ENCODE data around the gene PSMF1. TPM values are rescaled to one million over a fixed set of nuclear protein-coding genes. Genes with fewer than 3 reads are reported as not detected.

Gene PSMF1
- total RNA-seq, 2 donors from 2014 or later: 32.9 to 53.1 TPM

DNA sequence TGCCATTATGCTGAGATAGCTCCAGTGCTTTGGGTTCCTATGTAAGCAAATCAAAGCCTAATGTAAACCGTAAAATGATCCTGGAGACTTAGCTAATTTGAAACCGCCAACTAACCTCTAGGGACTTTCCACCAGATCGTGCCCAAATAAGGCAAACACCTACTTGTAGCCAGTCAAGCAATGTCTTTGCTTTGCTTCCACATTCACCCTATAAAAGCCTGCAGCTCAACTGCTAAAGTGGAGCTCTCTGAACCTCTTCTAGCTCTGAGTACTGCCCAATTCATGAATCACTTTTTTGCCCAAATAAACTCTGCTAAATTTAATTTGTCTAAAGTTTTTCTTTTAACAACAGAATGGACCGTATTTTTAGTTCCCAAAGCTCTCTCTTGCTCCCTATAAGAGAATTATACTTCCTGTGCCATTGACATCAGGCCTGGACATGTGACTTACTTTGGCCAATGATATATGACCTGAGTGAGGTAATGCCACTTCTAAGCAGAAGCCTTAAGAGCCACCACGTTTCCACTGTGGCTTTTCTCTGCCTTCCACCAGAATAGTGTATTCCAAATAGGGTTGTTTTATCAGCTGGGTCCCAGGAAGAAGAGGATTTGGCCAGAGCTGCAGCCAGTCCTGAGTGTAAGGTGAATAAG, 34.8 kb upstream of the PSMF1 start:
- Histone ChIP-seq H3K36me3 (replicated peaks in 1 of 2; ENCODE audit: insufficient read depth in 1 of 2, low read depth in 2 of 2) (no peaks in the 10 kb centered on the region), H3K4me1 (no peaks in the 10 kb centered on the region)

DNA sequence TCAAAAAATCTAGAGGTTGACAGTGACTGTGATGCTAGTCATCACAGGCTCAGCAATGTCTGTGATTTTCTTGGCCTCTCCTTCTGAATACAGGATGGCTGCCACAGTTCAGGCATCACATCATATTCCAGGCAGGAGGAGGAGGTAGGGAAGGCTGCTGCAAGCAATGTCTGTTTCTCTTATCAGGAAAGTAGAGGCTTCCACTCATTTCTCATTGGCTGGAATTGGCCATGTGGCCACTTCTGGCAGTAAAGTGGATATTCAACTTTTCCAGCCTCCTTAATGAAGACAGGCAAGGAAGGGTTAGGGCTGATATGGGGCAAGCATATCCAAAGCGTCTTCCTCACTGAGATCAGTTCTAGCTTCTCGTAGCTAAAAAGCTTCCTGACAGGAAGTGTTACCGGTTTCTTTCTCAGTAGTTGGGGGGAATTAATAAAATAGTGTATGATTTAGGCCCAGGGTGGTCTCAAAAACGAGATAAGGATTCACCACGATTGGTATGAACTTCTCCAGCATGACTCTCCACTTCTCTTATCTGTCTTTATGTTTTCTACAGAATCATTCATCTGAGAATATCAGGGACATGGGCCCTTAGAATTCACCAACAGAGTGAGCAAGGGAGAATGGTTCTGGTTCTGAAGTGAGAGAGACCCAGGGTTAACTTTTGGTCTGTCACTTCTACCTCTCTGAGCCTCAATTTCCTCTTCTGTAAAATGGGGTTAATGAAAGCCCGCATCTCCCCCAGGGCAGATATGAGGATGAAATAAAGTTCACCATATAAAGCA, 32.7 kb upstream of the PSMF1 start:
- TF ChIP-seq, protein P1, sequence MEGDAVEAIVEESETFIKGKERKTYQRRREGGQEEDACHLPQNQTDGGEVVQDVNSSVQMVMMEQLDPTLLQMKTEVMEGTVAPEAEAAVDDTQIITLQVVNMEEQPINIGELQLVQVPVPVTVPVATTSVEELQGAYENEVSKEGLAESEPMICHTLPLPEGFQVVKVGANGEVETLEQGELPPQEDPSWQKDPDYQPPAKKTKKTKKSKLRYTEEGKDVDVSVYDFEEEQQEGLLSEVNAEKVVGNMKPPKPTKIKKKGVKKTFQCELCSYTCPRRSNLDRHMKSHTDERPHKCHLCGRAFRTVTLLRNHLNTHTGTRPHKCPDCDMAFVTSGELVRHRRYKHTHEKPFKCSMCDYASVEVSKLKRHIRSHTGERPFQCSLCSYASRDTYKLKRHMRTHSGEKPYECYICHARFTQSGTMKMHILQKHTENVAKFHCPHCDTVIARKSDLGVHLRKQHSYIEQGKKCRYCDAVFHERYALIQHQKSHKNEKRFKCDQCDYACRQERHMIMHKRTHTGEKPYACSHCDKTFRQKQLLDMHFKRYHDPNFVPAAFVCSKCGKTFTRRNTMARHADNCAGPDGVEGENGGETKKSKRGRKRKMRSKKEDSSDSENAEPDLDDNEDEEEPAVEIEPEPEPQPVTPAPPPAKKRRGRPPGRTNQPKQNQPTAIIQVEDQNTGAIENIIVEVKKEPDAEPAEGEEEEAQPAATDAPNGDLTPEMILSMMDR (IDR thresholded peaks at IDR 0.05): no peak
- TF ChIP-seq POLR2A (IDR thresholded peaks at IDR 0.05): no peak

More for the DNA sequence above, 34.8 kb upstream of the PSMF1 start:
- DNase-seq (no peak), ATAC-seq (no peak)
- H3K27ac ChIP-seq: no peak overlapping the region
- intact Hi-C loops (cut with DNase I): no loop called here
- TF ChIP-seq, protein P1 (IDR thresholded peaks at IDR 0.05): no peak
- no peak for TF ChIP-seq POLR2A (IDR thresholded peaks at IDR 0.05)
- peaks cover 0 to 6% (median 0%) of the 10 kb centered on the region in 3 donors for H3K9me3 ChIP-seq
- no peak overlapping the region for H3K4me3 ChIP-seq
- WGBS, 2 donors: 69 to 73% methylated on average over 5 of the region's 5 CpGs
- H3K27me3 ChIP-seq: no peaks in the 10 kb centered on the region

DNA sequence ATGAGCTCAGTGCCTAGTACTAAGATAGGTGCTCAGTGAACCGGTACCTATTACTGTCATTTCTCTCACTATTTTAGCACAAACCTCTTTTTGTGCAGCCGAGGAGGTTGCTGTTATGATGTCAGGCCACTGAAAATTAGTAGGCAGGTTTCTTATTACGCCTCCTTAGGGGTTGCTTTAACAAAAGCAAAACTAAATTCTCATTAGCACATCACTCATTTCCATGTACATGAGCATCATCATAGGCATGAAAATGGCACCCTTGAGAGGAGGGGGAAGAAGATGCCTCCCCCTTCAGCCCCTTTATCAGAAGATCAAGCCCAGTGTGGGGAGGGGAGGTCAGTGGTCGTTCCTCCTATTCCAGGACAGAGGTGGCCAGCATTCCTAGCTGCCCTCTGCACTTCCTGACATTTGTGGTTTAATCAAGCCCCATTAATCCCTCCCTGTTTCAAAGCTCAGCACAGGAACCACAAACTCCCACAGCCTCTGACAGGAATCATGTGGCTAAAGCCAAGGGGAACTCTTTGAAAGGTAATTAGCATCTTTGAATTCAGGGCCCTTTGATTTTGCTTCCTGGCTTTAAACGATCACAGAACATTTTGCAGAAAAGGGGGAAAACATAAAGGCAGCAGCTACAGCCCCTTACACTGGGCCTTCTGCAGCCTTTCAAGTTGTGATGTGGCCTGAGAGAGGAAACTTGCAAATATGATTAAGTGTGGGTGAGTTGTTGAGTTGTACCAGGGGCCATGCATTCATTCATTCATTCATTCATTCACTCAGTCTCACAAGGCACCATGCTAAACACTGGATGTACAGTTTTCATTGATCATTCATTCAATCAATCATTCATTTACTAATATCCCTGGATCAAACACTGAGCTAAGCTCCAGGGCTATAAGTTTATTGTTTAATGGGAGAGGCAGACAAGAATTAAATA, 31.9 kb upstream of the PSMF1 start:
- DNase-seq: no peak
- intact Hi-C loops (cut with DNase I): no loop called here
- TF ChIP-seq, protein P1 (IDR thresholded peaks at IDR 0.05): no peak
- no peak for TF ChIP-seq POLR2A (IDR thresholded peaks at IDR 0.05)
- Histone ChIP-seq H3K27ac (no peak overlapping the region), H3K27me3 (no peaks in the 10 kb centered on the region), H3K9me3 (peaks cover 0 to 6% (median 0%) of the 10 kb centered on the region in 3 donors), H3K4me3 (no peak overlapping the region), H3K4me1 (no peaks in the 10 kb centered on the region), H3K36me3 (replicated peaks in 1 of 2; ENCODE audit: insufficient read depth in 1 of 2, low read depth in 2 of 2) (no peaks in the 10 kb centered on the region)
- no peak for ATAC-seq
- WGBS, 2 donors: 46 to 60% methylated on average over 5 of the region's 5 CpGs

More for the DNA sequence above, 32.7 kb upstream of the PSMF1 start:
- no peaks in the 10 kb centered on the region for H3K4me1 ChIP-seq
- DNase-seq (no peak), ATAC-seq (no peak)
- peaks cover 0 to 6% (median 0%) of the 10 kb centered on the region in 3 donors for H3K9me3 ChIP-seq
- intact Hi-C loops (cut with DNase I): no loop called here
- no peak overlapping the region for H3K27ac ChIP-seq
- no peaks in the 10 kb centered on the region for H3K27me3 ChIP-seq
- H3K4me3 ChIP-seq: no peak overlapping the region
- no peaks in the 10 kb centered on the region for H3K36me3 ChIP-seq (replicated peaks in 1 of 2; ENCODE audit: insufficient read depth in 1 of 2, low read depth in 2 of 2)
- WGBS, 2 donors: 62 to 73% methylated on average over 6 of the region's 6 CpGs

DNA sequence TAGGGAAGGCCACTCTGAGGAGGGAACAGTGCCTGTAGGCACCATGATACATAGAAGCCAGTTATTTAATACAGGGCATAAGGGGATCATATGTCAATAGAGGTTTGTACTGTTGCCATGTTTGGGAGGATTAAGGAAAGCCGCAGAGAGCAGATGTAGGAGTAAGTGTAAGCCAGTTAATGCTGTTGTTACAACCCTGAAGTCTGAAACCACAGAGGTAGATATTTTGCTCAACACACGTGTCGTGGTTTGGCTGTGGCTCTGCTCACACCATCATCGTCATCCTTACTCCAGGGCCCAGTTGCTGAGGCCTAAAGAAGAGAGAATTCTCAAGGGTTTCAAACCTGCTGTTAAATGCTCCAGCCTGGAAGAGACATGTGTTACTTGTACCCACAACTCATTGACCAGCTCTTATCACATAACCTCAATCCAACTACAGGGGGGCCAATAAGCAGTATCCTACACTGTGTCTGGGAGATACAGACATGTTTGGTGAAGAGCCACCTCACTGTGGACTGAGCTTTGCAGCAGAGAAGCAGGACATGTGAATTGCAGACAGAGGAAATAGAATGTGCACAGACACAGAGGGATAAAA, 31.0 kb upstream of the PSMF1 start:
- DNase-seq (no peak), ATAC-seq (no peak)
- Histone ChIP-seq H3K27ac (no peak overlapping the region), H3K36me3 (replicated peaks in 1 of 2; ENCODE audit: insufficient read depth in 1 of 2, low read depth in 2 of 2) (no peaks in the 10 kb centered on the region), H3K9me3 (peaks cover 0 to 6% (median 0%) of the 10 kb centered on the region in 3 donors), H3K4me3 (no peak overlapping the region), H3K4me1 (no peaks in the 10 kb centered on the region), H3K27me3 (no peaks in the 10 kb centered on the region)
- TF ChIP-seq, protein P1 (IDR thresholded peaks at IDR 0.05): no peak
- TF ChIP-seq POLR2A (IDR thresholded peaks at IDR 0.05): no peak
- intact Hi-C loops (cut with DNase I): no loop called here
- 88 to 90% methylated on average over 4 of the region's 4 CpGs for WGBS, 2 donors
